H4 (cell line): ENCODE data around the gene ARL1. TPM values are rescaled to one million over a fixed set of nuclear protein-coding genes. Genes with fewer than 3 reads are reported as not detected.
A peak's percentile ranks its signal among the peaks of the same experiment; 100 is the strongest.
"Not testable (repeated sequence)": the region's sequence is repeated elsewhere in the genome, so short reads cannot be mapped to it uniquely, and the experiment has no call there.

Source experiments
- DNase-seq: peaks from one replicate; pipeline ENCODE4 v3.0.0-alpha.2; 2015; ENCODE audit warnings: low spot score
- total RNA-seq: library from RNA; depleted of rRNA; stranded (reverse); fragments of >200 nt; shearing (Covaris generic); gene quantifications from 2 replicates; pipeline ENCODE4 v1.2.3, GENCODE V29; 2014; rRNA removed

Gene ARL1
- total RNA-seq = 56.1 and 80.1 TPM in 2 replicates

DNA sequence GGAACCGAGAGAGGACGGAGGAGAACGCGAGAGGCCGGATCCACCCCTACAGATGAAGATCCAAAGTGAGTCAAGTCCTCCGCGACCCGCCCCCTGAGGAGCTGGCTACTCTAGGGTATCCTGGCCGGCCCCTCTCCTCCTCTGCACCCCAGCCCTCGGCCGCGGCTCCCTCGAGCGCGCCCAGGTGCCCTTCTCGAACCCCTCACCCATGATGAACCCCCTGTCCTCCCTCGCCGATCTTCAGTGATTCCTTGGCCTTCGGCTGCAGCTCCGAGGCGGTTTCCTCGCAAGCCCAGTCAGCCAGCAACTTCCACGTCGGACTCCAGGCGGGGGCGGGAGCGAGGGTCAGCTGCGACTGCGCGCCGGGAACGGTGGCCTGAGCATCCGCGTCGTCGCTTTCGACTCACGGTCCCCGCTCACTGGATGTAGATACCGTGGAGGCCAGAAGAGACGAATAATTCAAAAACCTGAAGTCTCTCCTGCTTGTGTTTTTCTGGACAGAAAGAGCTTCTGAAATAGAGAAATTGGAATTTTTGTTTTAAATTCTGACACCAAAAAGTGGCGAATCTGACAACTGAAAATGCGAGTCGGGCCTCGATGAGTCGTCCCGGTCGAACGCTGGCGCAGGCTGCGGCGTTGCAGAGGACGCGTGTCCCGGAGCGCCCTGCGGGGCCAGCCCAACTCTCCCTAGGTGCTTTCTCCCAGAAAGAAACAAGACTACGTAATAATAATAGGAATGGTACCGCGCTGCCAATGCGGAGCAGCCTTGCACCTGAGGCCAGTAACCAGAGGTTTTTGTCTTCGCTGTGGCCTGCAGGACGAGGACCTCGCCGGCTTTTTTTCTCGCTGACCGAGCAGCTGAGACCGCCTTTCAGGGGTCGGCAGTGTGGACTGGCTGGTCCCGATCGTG lies at the start of gene ARL1:
TSS of gene ARL1 (minus strand) at position 337 of the 910 bp plus-strand sequence. CDS start at position 210, 127 bp downstream.
- DNase-seq = peak; percentile 79

- no peak for DNase-seq
Measured at GRCh38 chr12:101455685-101456084, 48.1 kb upstream of the ARL1 start.

- DNase-seq = no peak
Measured at GRCh38 chr12:101441461-101442224, 34.1 kb upstream of the ARL1 start.

- no peak for DNase-seq
Measured at GRCh38 chr12:101439236-101439635, 31.7 kb upstream of the ARL1 start.

DNA sequence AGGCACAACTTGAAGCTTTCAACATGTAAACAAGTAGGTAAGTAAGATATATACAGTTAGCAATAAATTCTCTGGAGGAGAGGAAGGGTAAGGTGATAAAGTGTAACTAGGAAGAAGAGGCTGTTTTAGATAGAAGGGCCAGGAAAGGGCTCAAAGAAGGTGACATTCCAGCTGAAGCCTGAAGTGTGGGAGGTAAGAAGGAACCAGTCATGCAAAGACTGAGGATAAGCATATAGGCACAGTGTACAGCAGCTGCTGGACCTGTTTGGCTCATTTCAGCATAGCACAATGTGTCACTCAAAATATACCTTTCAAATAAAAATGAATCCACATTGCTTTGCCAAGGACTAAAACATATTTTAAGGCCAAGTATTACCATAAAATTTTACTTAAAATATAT lies 28.6 kb upstream of the ARL1 start:
- DNase-seq = no peak

- DNase-seq = no peak
Measured at GRCh38 chr12:101430456-101430855, 22.9 kb upstream of the ARL1 start.

DNA sequence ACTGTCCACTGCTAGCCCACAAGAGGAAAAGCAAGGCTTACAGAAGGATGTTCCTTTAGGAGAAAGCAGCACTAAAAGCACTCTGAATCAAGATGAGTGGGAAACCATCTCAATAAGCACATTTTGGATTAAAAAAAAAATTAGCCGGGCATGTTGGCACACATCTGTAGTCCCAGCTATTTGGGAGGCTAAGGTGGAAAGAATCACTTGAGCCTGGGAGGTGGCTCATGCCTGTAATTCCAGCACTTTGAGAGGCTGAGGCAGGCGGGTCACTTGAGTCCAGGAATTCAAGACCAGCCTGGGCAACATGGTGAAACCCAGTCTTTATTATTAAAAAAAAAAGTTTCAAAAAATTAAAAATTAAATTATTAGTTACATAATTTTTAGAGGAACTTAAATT lies 17.0 kb upstream of the ARL1 start:
- no peak for DNase-seq

DNA sequence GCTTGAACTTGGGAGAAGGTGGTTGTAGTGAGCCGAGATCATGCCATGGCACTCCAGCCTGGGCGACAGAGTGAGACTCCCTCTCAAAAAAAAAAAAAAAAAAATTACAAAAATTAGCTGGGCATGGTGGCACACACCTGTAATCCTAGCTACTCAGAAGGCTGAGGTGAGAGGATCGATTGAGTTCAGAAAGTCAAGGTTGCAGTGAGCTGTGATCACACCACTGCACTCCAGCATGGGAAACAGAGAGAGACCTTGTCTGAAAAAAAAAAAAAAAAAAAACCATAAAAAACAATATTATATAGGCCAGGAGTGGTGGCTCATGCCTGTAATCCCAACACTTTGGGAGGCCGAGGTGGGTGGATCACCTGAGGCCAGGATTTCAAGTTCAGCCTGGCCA lies 14.5 kb upstream of the ARL1 start:
- not testable (repeated sequence) for DNase-seq

DNA sequence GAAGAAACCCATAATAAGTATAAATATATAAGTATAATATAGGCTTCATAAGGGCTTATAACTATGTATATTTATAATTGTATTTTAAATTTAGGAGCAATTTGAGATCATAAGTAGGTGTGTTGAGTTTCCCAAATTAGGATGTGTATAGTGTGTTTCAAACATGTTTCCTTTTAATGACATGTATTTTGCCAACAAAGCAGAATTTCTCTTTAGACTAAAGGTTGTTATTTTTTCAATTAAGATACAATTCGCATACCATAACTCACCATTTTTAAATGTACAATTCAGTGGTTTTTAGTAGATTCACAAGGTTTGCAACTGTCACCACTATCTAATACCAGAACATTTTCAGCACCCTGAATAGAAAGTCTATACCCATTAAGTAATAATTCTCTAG lies 7.7 kb upstream of the ARL1 start:
- DNase-seq = no peak

DNA sequence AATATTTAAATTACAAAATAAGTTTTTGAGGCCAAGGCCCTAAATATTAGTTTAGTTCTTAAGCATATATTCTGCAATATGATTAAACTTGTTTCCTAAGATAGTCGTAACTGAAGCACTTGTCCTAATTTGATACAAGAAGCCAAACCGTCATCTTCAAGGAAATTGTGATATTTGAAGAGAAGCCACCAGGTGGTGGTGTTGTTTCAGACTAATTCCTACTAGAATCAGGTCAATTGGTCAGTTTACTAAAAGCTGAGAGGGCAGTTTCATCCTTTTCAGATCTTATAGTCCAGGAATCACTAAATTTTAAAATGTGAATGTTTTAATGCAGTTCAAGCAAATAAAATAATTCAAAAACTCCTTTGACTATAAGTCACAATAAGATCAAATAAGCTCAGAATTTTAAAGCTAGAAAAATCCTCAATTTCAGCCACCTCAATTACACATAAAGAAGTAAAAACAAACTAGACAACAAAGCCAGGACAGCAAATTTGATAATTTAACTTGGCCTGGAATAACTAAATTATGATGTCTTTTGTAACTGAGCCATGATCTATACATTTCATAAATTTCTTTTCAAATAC lies 7.1 kb upstream of the ARL1 start:
- DNase-seq = peak; percentile 45

- not testable (repeated sequence) for DNase-seq
Measured at GRCh38 chr12:101410169-101410568, 2.6 kb upstream of the ARL1 start.

GRCh38 chr12:101407049-101407435 lies 530 bp downstream of the ARL1 start:
- no peak for DNase-seq

DNA sequence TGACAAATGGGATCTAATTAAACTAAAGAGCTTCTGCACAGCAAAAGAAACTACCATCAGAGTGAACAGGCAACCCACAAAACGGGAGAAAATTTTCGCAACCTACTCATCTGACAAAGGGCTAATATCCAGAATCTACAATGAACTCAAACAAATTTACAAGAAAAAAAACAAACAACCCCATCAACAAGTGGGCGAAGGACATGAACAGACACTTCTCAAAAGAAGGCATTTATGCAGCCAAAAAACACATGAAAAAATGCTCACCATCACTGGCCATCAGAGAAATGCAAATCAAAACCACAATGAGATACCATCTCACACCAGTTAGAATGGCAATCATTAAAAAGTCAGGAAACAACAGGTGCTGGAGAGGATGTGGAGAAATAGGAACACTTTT lies 16.4 kb downstream of the ARL1 start:
- DNase-seq = not testable (repeated sequence)

DNA sequence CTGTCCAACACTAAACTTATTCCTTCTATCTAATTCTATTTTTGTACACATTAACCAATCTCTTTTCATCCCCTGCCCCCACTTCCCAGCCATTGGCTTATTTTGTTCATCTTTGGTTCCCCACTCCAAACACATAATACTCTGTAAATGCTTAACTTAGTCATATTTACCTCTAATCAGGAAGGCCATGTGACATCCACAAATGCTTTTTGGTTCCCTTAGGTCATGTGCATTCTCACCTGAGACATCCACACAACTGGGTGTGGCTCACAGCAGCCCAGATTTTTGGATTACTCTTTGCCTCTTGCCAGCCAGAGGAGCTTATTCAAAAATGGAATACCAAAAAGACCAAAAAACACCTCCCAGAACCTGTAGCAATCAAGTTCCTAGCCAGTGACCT lies 28.4 kb downstream of the ARL1 start:
- no peak for DNase-seq

DNA sequence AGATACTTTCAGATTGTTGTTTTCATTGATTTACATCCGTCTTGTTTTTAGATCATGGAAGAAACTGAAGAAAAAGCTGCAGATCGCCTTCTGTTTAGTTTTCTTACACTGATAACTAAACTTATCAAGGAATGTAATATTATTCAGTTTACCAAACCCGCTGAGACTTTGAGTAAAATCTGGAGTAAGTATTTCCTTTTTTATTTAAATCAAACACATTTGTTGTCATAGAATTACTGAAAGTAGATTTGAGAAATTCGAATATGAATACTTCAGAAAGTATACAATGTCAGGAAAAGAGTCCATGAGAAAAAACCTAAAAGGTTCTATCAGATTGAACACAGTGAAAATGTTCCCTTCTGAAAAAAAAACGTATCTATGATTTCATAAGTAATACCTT lies 32.0 kb downstream of the ARL1 start:
- no peak for DNase-seq

DNA sequence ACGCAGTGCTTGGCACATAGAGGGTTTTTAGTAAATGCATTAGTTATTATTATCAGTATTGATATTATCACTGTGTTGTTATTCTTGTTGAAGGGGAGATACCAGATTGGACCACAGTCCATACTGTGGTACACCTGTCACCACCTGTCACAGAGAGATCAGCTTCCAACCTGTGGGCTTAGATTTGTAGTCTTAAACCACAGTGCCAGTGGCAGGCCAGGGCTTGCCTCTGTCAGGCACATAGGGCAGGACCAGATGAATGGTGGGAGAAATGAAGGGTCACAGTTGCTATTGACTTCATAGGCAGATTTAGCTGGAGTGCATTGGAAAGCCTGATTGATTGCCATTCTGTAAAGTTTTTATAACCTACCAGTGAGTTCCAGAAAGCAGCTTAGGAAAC lies 35.1 kb downstream of the ARL1 start:
- no peak for DNase-seq

DNA sequence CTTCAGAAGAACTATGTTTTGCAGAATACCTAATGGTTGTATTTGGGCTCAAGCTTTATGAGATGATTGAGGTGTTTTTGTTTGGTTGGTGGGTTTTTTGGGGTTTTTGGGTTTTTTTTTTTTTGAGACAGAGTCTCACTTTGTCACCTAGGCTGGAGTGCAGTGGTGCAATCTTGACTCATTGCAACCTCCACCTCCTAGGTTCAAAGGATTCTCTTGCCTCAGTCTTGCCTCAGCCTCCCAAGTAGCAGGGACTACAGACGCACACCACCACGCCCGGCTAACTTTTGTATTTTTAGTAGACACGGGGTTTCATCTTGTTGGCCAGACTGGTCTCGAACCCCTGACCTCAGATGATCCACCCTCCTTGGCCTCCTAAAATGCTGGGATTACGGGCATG lies 39.6 kb downstream of the ARL1 start:
- no peak for DNase-seq

DNA sequence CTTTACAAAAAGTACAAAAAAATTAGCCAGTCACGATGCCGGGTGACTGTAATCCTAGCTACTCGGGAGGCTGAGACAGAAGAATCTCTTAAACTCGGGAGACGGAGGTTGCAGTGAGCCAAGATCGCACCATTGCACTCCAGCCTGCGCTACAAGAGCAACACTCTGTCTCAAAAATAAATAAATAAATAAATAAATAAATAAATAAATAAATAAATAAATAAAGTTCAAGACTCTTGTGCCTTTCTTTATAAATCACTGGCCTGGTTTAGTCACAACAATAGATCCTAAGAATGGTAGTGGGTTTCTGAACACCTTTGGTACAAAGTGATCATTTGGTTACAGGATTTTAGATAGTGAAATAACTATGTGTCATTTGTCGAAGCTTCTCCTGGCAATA lies 46.1 kb downstream of the ARL1 start:
- DNase-seq = no peak

- no peak for DNase-seq
Measured at GRCh38 chr12:101356794-101357193, 50.8 kb downstream of the ARL1 start.

DNA sequence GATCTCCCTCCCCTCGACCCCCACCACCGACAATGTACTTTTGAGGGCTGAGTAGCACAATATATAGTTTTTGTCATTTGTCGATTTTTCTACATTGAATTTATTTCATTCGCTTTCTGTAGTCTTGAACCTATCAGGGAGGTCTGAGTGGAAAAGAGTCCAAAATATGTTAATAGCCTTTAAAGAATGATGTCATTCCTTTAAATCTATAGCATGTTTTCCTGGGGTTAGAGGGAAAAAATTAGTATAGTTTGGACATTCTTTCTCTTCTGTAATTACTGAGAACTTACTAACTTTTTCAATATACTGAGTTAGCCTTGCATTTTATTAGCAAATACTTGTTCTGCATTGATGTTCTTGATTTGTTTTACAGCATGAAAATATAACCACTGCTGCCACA lies 55.9 kb downstream of the ARL1 start:
- DNase-seq = no peak

DNA sequence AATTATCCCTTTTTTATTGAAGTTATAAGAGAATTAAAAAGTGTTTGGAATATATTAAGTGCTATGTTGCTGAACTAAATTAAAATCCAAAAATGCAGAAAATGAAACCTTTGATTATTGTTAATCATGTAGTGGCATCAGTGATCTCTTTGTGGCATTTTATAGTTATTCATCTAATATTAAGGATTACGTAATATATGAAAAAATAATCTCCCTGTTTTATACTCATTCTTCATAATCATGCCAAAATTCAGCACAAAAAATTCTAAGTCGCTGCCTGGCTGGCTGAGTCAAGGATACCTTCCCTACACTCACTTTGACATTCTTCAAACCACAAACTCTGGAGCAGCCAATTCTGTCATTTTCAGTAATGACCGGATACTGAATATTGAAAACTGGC lies 63.7 kb downstream of the ARL1 start:
- DNase-seq = no peak
